Measurements from ENCODE around the gene RAPGEF4. TPM values are rescaled to one million over a fixed set of nuclear protein-coding genes. Genes with fewer than 3 reads are reported as not detected.

RAPGEF4 gene
- total RNA-seq, 4 donors from 2014 or later: 3.7 to 8.9 (median 5.2) TPM

DNA sequence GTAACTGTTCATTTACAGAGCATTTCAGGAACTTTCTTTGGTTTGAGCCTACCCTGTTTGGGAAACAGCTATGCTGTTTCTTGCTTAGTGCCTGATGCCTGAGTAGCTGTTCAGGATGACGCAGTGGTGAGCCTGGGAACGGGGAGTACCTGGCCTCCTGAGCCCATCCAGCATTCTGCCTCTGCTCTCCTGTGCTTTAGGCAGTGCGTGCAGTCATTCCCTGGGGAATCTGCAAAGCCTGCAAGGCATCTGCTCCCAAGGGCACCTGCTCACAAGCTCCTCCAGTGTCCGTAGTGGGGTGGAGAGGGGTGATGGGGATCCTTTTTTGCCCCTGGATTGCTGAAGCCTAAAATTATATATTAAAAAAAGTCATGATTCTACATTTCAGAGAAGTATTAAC lies 68.8 kb downstream of the RAPGEF4 start:
- H3K27ac ChIP-seq (replicated peaks in 1 of 4): no peak overlapping the region
- intact Hi-C loops (cut with DNase I): no loop called here
- no peaks in the 10 kb centered on the region for H3K36me3 ChIP-seq
- DNase-seq (ENCODE audit: extremely low spot score): no peak
- peaks cover 0 to 8% (median 0%) of the 10 kb centered on the region in 4 donors for H3K9me3 ChIP-seq
- no peaks in the 10 kb centered on the region for H3K27me3 ChIP-seq
- peaks cover 0 to 8% (median 3%) of the 10 kb centered on the region in 4 donors for H3K4me1 ChIP-seq
- TF ChIP-seq EP300 (IDR thresholded peaks at IDR 0.05) (no peak), POLR2A (IDR thresholded peaks at IDR 0.05; ENCODE audit: low read depth) (no peak), POLR2AphosphoS5 (IDR thresholded peaks at IDR 0.05) (no peak)
- TF ChIP-seq, protein P1, sequence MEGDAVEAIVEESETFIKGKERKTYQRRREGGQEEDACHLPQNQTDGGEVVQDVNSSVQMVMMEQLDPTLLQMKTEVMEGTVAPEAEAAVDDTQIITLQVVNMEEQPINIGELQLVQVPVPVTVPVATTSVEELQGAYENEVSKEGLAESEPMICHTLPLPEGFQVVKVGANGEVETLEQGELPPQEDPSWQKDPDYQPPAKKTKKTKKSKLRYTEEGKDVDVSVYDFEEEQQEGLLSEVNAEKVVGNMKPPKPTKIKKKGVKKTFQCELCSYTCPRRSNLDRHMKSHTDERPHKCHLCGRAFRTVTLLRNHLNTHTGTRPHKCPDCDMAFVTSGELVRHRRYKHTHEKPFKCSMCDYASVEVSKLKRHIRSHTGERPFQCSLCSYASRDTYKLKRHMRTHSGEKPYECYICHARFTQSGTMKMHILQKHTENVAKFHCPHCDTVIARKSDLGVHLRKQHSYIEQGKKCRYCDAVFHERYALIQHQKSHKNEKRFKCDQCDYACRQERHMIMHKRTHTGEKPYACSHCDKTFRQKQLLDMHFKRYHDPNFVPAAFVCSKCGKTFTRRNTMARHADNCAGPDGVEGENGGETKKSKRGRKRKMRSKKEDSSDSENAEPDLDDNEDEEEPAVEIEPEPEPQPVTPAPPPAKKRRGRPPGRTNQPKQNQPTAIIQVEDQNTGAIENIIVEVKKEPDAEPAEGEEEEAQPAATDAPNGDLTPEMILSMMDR (IDR thresholded peaks at IDR 0.05): no peak
- no peak overlapping the region for H3K4me3 ChIP-seq
- 74% methylated on average over 4 of the region's 4 CpGs for WGBS

DNA sequence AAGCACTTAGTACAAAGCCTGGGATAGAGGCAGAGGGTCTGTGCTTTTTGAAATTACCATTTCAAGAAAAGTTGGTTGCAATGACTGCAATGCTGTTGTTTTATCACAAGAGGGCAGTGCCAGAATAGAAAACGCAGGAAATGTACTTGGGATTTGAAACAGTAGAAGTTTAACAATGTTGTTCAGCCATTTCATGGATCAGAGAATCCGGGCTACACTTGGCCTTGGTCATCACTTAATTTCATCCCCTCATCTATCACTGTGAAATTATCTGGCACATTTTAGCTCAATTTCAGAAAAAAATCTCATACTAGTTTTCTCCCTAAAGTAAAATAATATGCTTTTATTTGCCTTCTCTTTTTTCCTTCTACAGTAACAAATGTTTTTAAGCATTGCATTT lies 70.8 kb downstream of the RAPGEF4 start:
- Histone ChIP-seq H3K4me3 (no peak overlapping the region), H3K27ac (replicated peaks in 1 of 4) (no peak overlapping the region), H3K36me3 (no peaks in the 10 kb centered on the region), H3K27me3 (no peaks in the 10 kb centered on the region), H3K4me1 (peaks cover 0 to 8% (median 3%) of the 10 kb centered on the region in 4 donors), H3K9me3 (peaks cover 0 to 8% (median 0%) of the 10 kb centered on the region in 4 donors)
- intact Hi-C loops (cut with DNase I): loop anchor here (2.0 kb wide), 1 partner anchor 126 kb away; no protein-coding TSS in a partner anchor
- WGBS: 6% methylated on average over 2 of the region's 2 CpGs
- DNase-seq (ENCODE audit: extremely low spot score): no peak
- TF ChIP-seq POLR2AphosphoS5 (IDR thresholded peaks at IDR 0.05) (no peak), POLR2A (IDR thresholded peaks at IDR 0.05; ENCODE audit: low read depth) (no peak), EP300 (IDR thresholded peaks at IDR 0.05) (no peak)
- TF ChIP-seq, protein P1 (IDR thresholded peaks at IDR 0.05): peak; percentile 76 to 88 (median 80)

DNA sequence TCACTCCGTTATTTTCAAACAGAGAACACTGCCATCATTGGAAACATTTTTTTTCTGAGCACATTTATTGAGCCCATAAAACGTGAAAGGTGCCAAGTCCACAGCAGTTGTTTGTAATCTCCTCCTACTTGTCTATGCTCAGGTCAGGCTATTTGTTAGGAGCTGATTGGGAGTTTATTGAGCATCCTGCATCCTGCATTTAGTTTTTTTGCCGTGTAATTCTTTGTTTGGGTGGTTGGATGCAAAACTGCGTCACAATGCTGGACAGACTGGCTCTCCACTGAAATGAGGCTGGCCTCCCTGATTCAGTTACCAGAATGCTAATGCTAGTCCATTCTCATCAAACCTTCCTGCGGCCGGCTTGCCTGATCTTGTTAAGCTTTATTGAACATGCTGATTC lies 71.4 kb downstream of the RAPGEF4 start:
- Histone ChIP-seq H3K4me1 (peaks cover 0 to 8% (median 3%) of the 10 kb centered on the region in 4 donors), H3K4me3 (no peak overlapping the region), H3K27ac (replicated peaks in 1 of 4) (no peak overlapping the region), H3K9me3 (peaks cover 0 to 8% (median 0%) of the 10 kb centered on the region in 4 donors), H3K36me3 (no peaks in the 10 kb centered on the region), H3K27me3 (no peaks in the 10 kb centered on the region)
- no peak for DNase-seq (ENCODE audit: extremely low spot score)
- TF ChIP-seq POLR2AphosphoS5 (IDR thresholded peaks at IDR 0.05): no peak
- no peak for TF ChIP-seq EP300 (IDR thresholded peaks at IDR 0.05)
- WGBS: 77% methylated on average over 6 of the region's 6 CpGs
- intact Hi-C loops (cut with DNase I): loop anchor here (2.0 kb wide), 1 partner anchor 126 kb away; no protein-coding TSS in a partner anchor

DNA sequence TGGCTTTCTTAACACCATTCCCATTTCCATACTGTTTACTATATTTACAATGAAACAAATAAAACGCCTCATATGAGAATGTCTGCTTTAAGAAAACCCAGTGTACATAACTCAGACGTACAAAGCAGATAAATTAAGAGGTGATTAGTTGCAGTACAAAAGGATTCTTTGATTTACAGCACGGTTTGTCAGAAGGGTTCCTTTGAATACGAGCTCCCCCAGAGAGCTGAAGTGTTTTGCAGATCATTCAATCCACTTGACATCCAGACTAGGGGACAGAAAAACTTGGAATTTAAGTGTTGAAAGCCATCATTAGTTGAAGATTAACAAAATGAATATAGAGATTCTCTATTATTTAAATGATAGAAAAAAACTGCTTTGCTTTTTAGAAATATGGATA lies 72.5 kb downstream of the RAPGEF4 start:
- Histone ChIP-seq H3K27me3 (no peaks in the 10 kb centered on the region), H3K27ac (replicated peaks in 1 of 4) (no peak overlapping the region), H3K4me3 (no peak overlapping the region), H3K9me3 (peaks cover 0 to 3% (median 0%) of the 10 kb centered on the region in 4 donors), H3K36me3 (no peaks in the 10 kb centered on the region), H3K4me1 (peaks cover 0 to 8% (median 3%) of the 10 kb centered on the region in 4 donors)
- TF ChIP-seq POLR2AphosphoS5 (IDR thresholded peaks at IDR 0.05) (no peak), POLR2A (IDR thresholded peaks at IDR 0.05; ENCODE audit: low read depth) (no peak), EP300 (IDR thresholded peaks at IDR 0.05) (no peak)
- TF ChIP-seq, protein P1 (IDR thresholded peaks at IDR 0.05): no peak
- DNase-seq (ENCODE audit: extremely low spot score): no peak
- WGBS: 85% methylated on average over 4 of the region's 4 CpGs
- intact Hi-C loops (cut with DNase I): no loop called here

DNA sequence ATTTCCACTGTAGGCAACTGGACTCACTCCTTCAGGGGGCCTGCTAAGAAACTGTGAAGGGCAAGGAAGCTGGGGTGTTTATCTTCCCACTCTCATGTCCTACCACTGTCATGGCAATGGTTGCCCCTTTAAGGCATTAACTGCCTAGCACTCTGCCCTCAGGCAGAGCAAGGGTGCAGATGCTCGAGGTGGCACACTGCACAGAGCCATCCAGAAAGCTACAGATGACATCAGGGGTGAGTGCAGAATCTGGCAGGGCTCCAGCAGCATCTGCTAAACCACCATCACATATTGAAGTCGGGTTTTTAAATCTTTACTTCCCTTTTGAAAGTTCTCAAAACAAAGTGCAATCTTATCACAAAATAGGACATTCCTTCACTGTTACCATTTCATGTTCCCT lies 75.4 kb downstream of the RAPGEF4 start:
- no peaks in the 10 kb centered on the region for H3K9me3 ChIP-seq
- peaks cover 0 to 8% (median 3%) of the 10 kb centered on the region in 4 donors for H3K4me1 ChIP-seq
- H3K27me3 ChIP-seq: no peaks in the 10 kb centered on the region
- 33% methylated on average over 1 of the region's 2 CpGs for WGBS
- intact Hi-C loops (cut with DNase I): no loop called here
- H3K36me3 ChIP-seq: no peaks in the 10 kb centered on the region
- no peak overlapping the region for H3K27ac ChIP-seq (replicated peaks in 1 of 4)
- no peak for DNase-seq (ENCODE audit: extremely low spot score)
- no peak for TF ChIP-seq EP300 (IDR thresholded peaks at IDR 0.05)
- TF ChIP-seq POLR2AphosphoS5 (IDR thresholded peaks at IDR 0.05): no peak
- TF ChIP-seq, protein P1 (IDR thresholded peaks at IDR 0.05): no peak
- TF ChIP-seq POLR2A (IDR thresholded peaks at IDR 0.05; ENCODE audit: low read depth): no peak
- H3K4me3 ChIP-seq: no peak overlapping the region

Data from esophagus muscularis mucosa (tissue), 4 donors.